Fibroblast of skin of back (primary cell): Measurements from ENCODE around the gene ENHO. TPM values are rescaled to one million over a fixed set of nuclear protein-coding genes. Genes with fewer than 3 reads are reported as not detected.

ENCODE experiments used
- DNase-seq: peaks from one replicate; pipeline ENCODE4 v3.0.0-alpha.2; 2013
- polyA plus RNA-seq, 2 experiments: library from polyadenylated mRNA; unstranded; fragments of 120-200 nt; gene quantifications; one replicate each; pipeline ENCODE4 v1.2.1, GENCODE V29; 2013; ENCODE audit not compliant: insufficient read length in 2 of 2

ENHO gene
- polyA plus RNA-seq (2013, experiment 1 of 2; ENCODE audit: insufficient read length), result 0.11 TPM
- not detected for polyA plus RNA-seq (2013, experiment 2 of 2; ENCODE audit: insufficient read length)

GRCh38 chr9:34522971-34523797, at the start of gene ENHO:
TSS of gene ENHO (minus strand) at chr9:34522990. CDS start at chr9:34521695, 1,295 bp downstream.
- DNase-seq, result peak; percentile 84

GRCh38 chr9:34572092-34572491, 49.3 kb upstream of the ENHO start:
- DNase-seq, result no peak

- DNase-seq, result no peak
Observed at GRCh38 chr9:34571481-34571810, 48.7 kb upstream of the ENHO start.

- no peak for DNase-seq
Observed at GRCh38 chr9:34570809-34571480, 48.2 kb upstream of the ENHO start.

GRCh38 chr9:34570376-34570775, 47.6 kb upstream of the ENHO start:
- DNase-seq, result no peak

GRCh38 chr9:34568774-34569173, 46.0 kb upstream of the ENHO start:
- DNase-seq, result no peak

GRCh38 chr9:34568133-34568532, 45.3 kb upstream of the ENHO start:
- no peak for DNase-seq

- no peak for DNase-seq
Observed at GRCh38 chr9:34566972-34567371, 44.2 kb upstream of the ENHO start.

- no peak for DNase-seq
Observed at GRCh38 chr9:34566322-34566721, 43.5 kb upstream of the ENHO start.

- DNase-seq, result no peak
Observed at GRCh38 chr9:34565856-34566255, 43.1 kb upstream of the ENHO start.

GRCh38 chr9:34564617-34565016, 41.8 kb upstream of the ENHO start:
- DNase-seq, result no peak

GRCh38 chr9:34563262-34563661, 40.5 kb upstream of the ENHO start:
- no peak for DNase-seq

- DNase-seq, result no peak
Observed at GRCh38 chr9:34562135-34562745, 39.5 kb upstream of the ENHO start.

- DNase-seq, result no peak
Observed at GRCh38 chr9:34560599-34561214, 37.9 kb upstream of the ENHO start.

GRCh38 chr9:34559624-34560455, 37.0 kb upstream of the ENHO start:
- peak; percentile 29 for DNase-seq

- DNase-seq, result no peak
Observed at GRCh38 chr9:34558919-34559623, 36.3 kb upstream of the ENHO start.

GRCh38 chr9:34558364-34558763, 35.6 kb upstream of the ENHO start:
- DNase-seq, result no peak

GRCh38 chr9:34557426-34558321, 34.9 kb upstream of the ENHO start:
- DNase-seq, result no peak

GRCh38 chr9:34556949-34557348, 34.2 kb upstream of the ENHO start:
- DNase-seq, result no peak

GRCh38 chr9:34555936-34556525, 33.2 kb upstream of the ENHO start:
- DNase-seq, result no peak
